HUES6 (cell line): ENCODE data around the gene PRDX5.

Experiments
- H3K27ac ChIP-seq: 2 replicates; pipeline ENCODE4 v1.7.0; 2013; ENCODE audit warnings: low read depth, mild to moderate bottlenecking, low read length, inconsistent platforms
- H3K27me3 ChIP-seq: 2 replicates; pipeline ENCODE4 v1.6.1; 2013; ENCODE audit warnings: low read length; ENCODE audit not compliant: control insufficient read depth, insufficient read depth
- H3K36me3 ChIP-seq: 2 replicates; pipeline ENCODE4 v1.6.1; 2013; ENCODE audit warnings: low read length; ENCODE audit not compliant: control insufficient read depth, insufficient read depth
- H3K4me1 ChIP-seq: 2 replicates; pipeline ENCODE4 v1.6.1; 2013; ENCODE audit warnings: low read length; ENCODE audit not compliant: control insufficient read depth, insufficient read depth
- H3K4me3 ChIP-seq: 2 replicates; pipeline ENCODE4 v1.5.1; 2013; ENCODE audit warnings: low read depth, low read length
- H3K9ac ChIP-seq: one replicate; pipeline ENCODE4 v1.6.1; 2013; ENCODE audit warnings: mild to moderate bottlenecking, low read length
- H3K9me3 ChIP-seq: 2 replicates; pipeline ENCODE4 v1.6.1; 2013; ENCODE audit warnings: low read depth, low read length; ENCODE audit not compliant: control insufficient read depth, insufficient read depth

Gene PRDX5

DNA sequence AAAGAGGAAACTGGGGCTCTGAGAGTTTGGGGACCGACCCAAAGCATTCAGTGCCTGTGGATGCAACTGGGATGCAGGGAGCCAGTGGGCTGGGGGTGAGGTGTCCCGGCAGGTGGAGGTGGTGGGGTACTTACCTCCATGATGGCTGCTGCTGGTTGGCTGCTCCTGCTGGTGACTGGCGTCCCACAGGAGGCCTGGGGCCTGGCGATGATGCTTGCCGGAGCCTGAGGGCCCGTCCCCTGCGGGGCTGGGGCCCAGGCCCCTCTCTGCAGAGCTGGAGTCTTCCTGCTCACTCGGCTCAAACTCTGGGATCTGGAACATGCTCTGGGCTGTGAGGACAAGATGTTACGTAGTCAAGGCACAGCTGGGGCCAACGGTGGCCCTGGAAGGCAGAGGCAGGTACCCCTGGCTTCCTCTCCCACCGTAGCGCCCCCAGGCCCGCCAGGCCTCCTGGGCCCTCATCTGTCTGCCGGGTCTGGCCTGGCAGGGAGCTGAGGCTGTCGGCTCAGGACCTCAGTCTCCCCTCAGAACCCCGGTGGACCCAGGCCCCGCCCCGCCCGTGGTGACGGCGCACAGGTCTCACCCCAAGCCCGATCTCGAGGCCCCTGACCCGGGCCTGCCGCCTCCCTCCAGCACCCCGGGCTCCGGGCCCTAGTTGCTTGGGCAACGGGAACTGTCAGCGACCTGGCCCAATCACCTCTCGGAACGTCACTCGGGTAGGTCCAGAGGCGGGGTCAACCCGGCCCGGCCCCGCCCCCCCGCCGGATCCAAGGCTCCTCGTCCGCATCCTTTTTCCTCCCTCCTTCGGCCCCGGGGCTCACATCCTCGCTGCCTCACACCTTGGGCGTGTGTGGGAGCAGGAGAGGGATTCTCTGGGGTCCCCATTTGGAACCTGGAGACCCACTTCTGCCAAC lies 33.6 kb upstream of the PRDX5 start, which contains the start of gene BAD:
BAD (minus strand) TSS at position 618 of the 914 bp plus-strand sequence; CDS start at position 321, 297 bp downstream.
- Histone ChIP-seq H3K27me3 (peaks cover 12% of the 10 kb centered on the region), H3K9me3 (no peaks in the 10 kb centered on the region), H3K4me1 (peaks cover 5% of the 10 kb centered on the region; the same call in 1 of the 2 replicates), H3K27ac (peak within 1 kb of the TSS; percentile 56; the same call in 1 of the 2 replicates), H3K4me3 (peak within 1 kb of the TSS; percentile 94), H3K9ac (peak within 1 kb of the TSS; percentile 60), H3K36me3 (peaks cover 6% of the 10 kb centered on the region; the same call in 1 of the 2 replicates)

DNA sequence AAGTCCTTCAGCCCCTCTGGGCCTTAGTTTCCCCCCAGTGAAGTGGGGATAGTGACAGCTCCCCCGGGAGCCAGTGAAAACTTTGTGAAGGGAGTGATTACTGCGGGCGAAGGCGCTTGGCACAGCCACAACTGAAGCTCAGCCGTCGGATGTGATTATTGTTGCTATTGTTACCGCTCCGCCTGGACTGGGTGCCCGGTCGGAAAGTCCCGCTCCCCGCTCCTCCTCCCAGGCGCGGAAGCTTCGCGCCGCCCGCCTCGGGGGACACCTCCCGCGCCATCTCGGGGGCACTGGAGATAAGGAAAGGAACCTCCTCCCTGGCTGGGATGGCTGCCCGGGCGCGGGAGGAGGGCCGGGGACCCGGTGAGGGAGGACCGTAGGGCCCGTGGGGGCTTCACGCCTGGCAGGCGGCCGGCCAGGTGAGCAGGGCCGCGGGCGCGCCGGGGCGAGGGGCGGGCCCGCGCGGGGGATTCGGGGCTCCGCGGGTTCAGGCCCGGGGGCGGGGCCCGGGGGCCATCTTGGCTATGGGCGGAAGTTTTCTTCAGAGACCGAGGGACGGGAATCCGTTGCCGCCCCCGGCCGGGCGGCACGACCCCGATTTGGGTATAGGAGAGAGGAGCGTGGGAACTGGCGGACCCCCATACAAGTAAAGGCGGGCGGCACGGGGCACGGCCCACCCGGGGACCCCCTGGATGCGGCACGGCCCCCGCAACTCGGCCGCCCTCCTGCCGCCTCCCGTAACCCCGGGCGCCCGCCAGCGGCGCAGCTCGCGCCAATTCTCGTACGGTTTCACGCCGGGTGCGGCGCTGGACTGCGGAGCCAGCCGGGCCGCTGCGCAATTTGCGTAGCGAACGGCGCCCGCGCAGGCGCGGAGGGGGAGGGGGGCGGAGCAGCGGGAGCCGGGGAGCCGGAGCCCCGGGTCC lies 32.7 kb upstream of the PRDX5 start, which contains the start of gene GPR137:
GPR137 (plus strand) TSS at position 887 of the 923 bp plus-strand sequence. CDS start 677 bp downstream, outside the sequence.
- Histone ChIP-seq H3K4me3 (peak within 1 kb of the TSS; percentile 94), H3K27ac (peak within 1 kb of the TSS; percentile 56; the same call in 1 of the 2 replicates), H3K9me3 (no peaks in the 10 kb centered on the region), H3K9ac (peak within 1 kb of the TSS; percentile 60), H3K36me3 (peaks cover 6% of the 10 kb centered on the region; the same call in 1 of the 2 replicates), H3K27me3 (peaks cover 21% of the 10 kb centered on the region), H3K4me1 (peaks cover 5% of the 10 kb centered on the region; the same call in 1 of the 2 replicates)

DNA sequence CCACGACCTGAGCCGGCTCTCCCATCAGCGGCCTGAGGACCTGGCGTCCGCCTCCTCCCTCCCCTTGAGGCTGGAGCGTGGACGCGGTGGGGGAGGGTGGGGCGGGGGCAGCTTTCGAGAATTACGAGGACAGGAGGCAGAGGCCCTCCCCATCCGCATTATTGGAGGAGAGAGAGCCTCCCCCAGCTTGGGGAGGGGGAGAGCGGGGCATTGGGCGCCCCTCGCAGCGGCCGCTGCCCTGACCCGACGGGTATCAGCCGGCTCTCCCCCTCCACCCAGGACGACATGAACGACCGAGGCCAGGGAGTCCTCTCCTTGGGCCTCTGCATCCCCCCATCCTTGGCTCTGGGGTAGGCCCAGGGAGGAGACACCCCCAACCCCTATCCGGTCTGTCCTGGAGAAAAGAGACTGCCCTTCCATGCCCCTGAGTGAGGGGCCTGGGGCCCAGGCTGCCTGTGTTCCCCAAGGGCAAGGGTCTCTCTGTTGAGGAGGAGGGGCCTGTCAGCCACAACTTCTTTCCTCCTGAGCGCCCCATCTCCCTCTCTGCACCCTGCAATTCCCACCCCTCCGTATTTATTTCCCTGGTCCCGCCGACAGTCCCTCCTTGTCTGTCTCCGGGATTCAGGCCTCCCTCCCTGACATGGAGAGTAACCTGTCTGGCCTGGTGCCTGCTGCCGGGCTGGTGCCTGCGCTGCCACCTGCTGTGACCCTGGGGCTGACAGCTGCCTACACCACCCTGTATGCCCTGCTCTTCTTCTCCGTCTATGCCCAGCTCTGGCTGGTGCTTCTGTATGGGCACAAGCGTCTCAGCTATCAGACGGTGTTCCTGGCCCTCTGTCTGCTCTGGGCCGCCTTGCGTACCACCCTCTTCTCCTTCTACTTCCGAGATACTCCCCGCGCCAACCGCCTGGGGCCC lies 31.8 kb upstream of the PRDX5 start:
- Histone ChIP-seq H3K36me3 (peaks cover 6% of the 10 kb centered on the region; the same call in 1 of the 2 replicates), H3K4me3 (peak overlapping the region; percentile 94), H3K4me1 (peaks cover 9% of the 10 kb centered on the region; the same call in 1 of the 2 replicates), H3K27ac (no peak overlapping the region), H3K9ac (peak overlapping the region; percentile 53), H3K27me3 (peaks cover 30% of the 10 kb centered on the region), H3K9me3 (no peaks in the 10 kb centered on the region)

DNA sequence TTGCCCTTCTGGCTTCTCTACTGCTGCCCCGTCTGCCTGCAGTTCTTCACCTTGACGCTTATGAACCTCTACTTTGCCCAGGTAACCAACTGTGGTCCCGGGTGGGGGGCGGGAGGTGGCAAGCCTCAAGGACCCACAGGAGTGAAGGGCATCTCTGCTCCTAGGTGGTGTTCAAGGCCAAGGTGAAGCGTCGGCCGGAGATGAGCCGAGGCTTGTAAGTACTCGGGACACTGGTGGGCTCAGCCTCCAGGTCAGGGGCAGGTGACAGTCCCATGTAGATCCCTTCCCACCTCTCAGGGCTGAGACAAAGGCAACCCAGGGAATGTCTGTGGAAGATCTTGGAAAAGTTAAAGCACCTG lies 31.1 kb upstream of the PRDX5 start:
- Histone ChIP-seq H3K27me3 (peaks cover 36% of the 10 kb centered on the region), H3K4me3 (no peak overlapping the region), H3K36me3 (peaks cover 6% of the 10 kb centered on the region; the same call in 1 of the 2 replicates), H3K27ac (no peak overlapping the region), H3K4me1 (peaks cover 9% of the 10 kb centered on the region; the same call in 1 of the 2 replicates), H3K9ac (no peak overlapping the region), H3K9me3 (no peaks in the 10 kb centered on the region)

GRCh38 chr11:64287676-64288352 lies 30.1 kb upstream of the PRDX5 start:
- Histone ChIP-seq H3K4me1 (peaks cover 9% of the 10 kb centered on the region; the same call in 1 of the 2 replicates), H3K27me3 (peaks cover 47% of the 10 kb centered on the region), H3K9ac (no peak overlapping the region), H3K27ac (no peak overlapping the region), H3K9me3 (no peaks in the 10 kb centered on the region), H3K4me3 (no peak overlapping the region), H3K36me3 (0 out of 2 replicates have a peak, but pooled peaks cover 2% of the 10 kb centered on the region)

- H3K36me3 ChIP-seq = 0 out of 2 replicates have a peak, but pooled peaks cover 2% of the 10 kb centered on the region
- no peak overlapping the region for H3K9ac ChIP-seq
- peaks cover 52% of the 10 kb centered on the region for H3K27me3 ChIP-seq
- H3K27ac ChIP-seq = no peak overlapping the region
- H3K9me3 ChIP-seq = no peaks in the 10 kb centered on the region
- peaks cover 9% of the 10 kb centered on the region; the same call in 1 of the 2 replicates for H3K4me1 ChIP-seq
- H3K4me3 ChIP-seq = no peak overlapping the region
Observed at GRCh38 chr11:64288353-64288750, 29.6 kb upstream of the PRDX5 start.

DNA sequence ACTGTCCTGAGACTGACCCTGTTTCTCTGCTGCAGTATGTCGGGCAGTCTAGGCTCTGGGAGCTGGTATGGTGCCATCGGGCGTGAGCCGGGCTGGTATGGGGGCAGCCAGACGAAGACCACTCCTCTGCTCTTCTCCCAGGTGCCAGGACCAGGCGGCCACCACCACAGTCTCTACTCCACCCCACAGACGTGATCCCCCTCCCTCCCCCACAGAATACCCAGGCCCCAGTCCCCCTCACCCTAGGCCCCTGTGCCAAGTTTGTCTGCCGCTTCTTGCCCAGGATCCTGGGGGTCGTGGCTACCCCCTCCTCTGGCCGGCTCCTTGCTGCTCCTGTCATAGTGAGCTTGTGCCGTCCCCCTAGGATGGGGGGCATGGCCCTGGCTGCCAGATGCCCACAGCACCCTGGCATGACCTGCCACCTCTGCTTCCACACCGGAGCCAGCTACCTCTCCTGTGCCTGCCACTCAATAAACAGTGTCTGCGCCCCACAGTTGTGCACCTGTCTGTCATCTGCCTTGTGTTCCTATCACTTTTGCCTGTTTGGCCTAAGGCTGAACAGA lies 28.8 kb upstream of the PRDX5 start:
- Histone ChIP-seq H3K4me1 (peaks cover 9% of the 10 kb centered on the region; the same call in 1 of the 2 replicates), H3K9me3 (no peaks in the 10 kb centered on the region), H3K36me3 (0 out of 2 replicates have a peak, but pooled peaks cover 2% of the 10 kb centered on the region), H3K9ac (no peak overlapping the region), H3K27ac (no peak overlapping the region), H3K4me3 (no peak overlapping the region), H3K27me3 (peaks cover 59% of the 10 kb centered on the region)

- no peak overlapping the region for H3K9ac ChIP-seq
- H3K27me3 ChIP-seq = peaks cover 75% of the 10 kb centered on the region
- H3K36me3 ChIP-seq = 0 out of 2 replicates have a peak, but pooled peaks cover 2% of the 10 kb centered on the region
- no peaks in the 10 kb centered on the region for H3K9me3 ChIP-seq
- H3K4me1 ChIP-seq = peaks cover 9% of the 10 kb centered on the region; the same call in 1 of the 2 replicates
- no peak overlapping the region for H3K27ac ChIP-seq
- H3K4me3 ChIP-seq = peak overlapping the region; percentile 50
Observed at GRCh38 chr11:64290352-64291261, 27.3 kb upstream of the PRDX5 start.
